Smooth muscle cell (in vitro differentiated cells): ENCODE results near the gene MACROD2. TPM values are rescaled to one million over a fixed set of nuclear protein-coding genes. Genes with fewer than 3 reads are reported as not detected.

Experiments
- DNase-seq: peaks from one replicate; lab custom pipeline; 2025; ENCODE audit not compliant: unreplicated experiment; lab: John Stamatoyannopoulos, UW
- H2AFZ ChIP-seq: fragments of 200-600 bp; sonication (generic); 2 replicates; pipeline ENCODE4 v1.6.0; 2016; ENCODE audit warnings: antibody characterized with exemption, low read depth, mild to moderate bottlenecking
- H3F3A ChIP-seq: fragments of 200-600 bp; sonication (generic); 2 replicates; pipeline ENCODE4 v1.6.0; 2017; ENCODE audit warnings: antibody characterized with exemption, low read depth
- H3K27ac ChIP-seq: fragments of 200-600 bp; sonication (generic); 2 replicates; pipeline ENCODE4 v1.5.1; 2016; ENCODE audit warnings: low read depth, mild to moderate bottlenecking
- H3K27me3 ChIP-seq: fragments of 200-600 bp; sonication (generic); 2 replicates; pipeline ENCODE4 v1.6.1; 2016; ENCODE audit warnings: low read depth, mild to moderate bottlenecking
- H3K36me3 ChIP-seq: fragments of 200-600 bp; sonication (generic); 2 replicates; pipeline ENCODE4 v1.5.1; 2016; ENCODE audit warnings: low read depth
- H3K4me1 ChIP-seq: fragments of 200-600 bp; sonication (generic); 2 replicates; pipeline ENCODE4 v1.5.1; 2016; ENCODE audit warnings: low read depth
- H3K4me2 ChIP-seq: fragments of 200-600 bp; sonication (generic); 2 replicates; pipeline ENCODE4 v1.6.0; 2016; ENCODE audit warnings: mild to moderate bottlenecking
- H3K4me3 ChIP-seq: fragments of 200-600 bp; sonication (generic); 2 replicates; pipeline ENCODE4 v1.5.1; 2016; ENCODE audit warnings: mild to moderate bottlenecking
- H3K79me2 ChIP-seq: fragments of 200-600 bp; sonication (generic); 2 replicates; pipeline ENCODE4 v1.6.0; 2016; ENCODE audit warnings: low read depth, mild to moderate bottlenecking
- H3K9ac ChIP-seq: fragments of 200-600 bp; sonication (generic); 2 replicates; pipeline ENCODE4 v1.6.0; 2016; ENCODE audit warnings: low read depth
- H3K9me3 ChIP-seq: fragments of 200-600 bp; sonication (generic); replicated peaks from 2 replicates; pipeline ENCODE4 v1.5.1; 2016; ENCODE audit warnings: low read depth
- H4K20me1 ChIP-seq: fragments of 200-600 bp; sonication (generic); 2 replicates; pipeline ENCODE4 v1.6.0; 2016; ENCODE audit warnings: low read depth
- CTCF ChIP-seq: fragments of 200-600 bp; sonication (generic); IDR thresholded peaks from 2 replicates; pipeline ENCODE4 v1.5.1; 2017; ENCODE audit warnings: borderline replicate concordance, mild to moderate bottlenecking, antibody characterized with exemption; ENCODE audit not compliant: insufficient read depth, poor library complexity, severe bottlenecking
- WGBS: methylation state at CpG from one replicate; pipeline ENCODE4 v1.1.7; 2016; ENCODE audit warnings: low lambda C conversion rate; 5-methylcytosine and 5-hydroxymethylcytosine counted together
- polyA plus RNA-seq: library from polyadenylated mRNA; unstranded; fragments of >200 nt; fragmentation: Nextera tagmentation; extraction: Ambion mirVana; gene quantifications from 2 replicates; pipeline ENCODE4 v1.2.1, GENCODE V29; 2016
- total RNA-seq: library from RNA; depleted of rRNA; stranded (reverse); fragments of >200 nt; gene quantifications from 2 replicates; pipeline ENCODE4 v1.2.3, GENCODE V29; 2014

The MACROD2 gene
- total and polyA plus RNA-seq, 2 experiments from 2014 or later: 0.04 to 0.32 TPM

- Histone ChIP-seq H2AFZ (no peak overlapping the region), H3K27me3 (no peaks in the 10 kb centered on the region), H3K79me2 (no peaks in the 10 kb centered on the region), H3K4me1 (no peaks in the 10 kb centered on the region), H3K36me3 (no peaks in the 10 kb centered on the region), H4K20me1 (no peaks in the 10 kb centered on the region), H3K9me3 (no peaks in the 10 kb centered on the region), H3F3A (no peaks in the 10 kb centered on the region), H3K9ac (no peak overlapping the region), H3K27ac (peak overlapping the region; percentile 28), H3K4me3 (no peak overlapping the region), H3K4me2 (no peak overlapping the region)
- no peak for TF ChIP-seq CTCF
- WGBS: 36% methylated on average over 2 of the region's 2 CpGs
- DNase-seq: no peak
Observed at GRCh38 chr20:14775778-14776177, 780.5 kb downstream of the MACROD2 start.

- H3K9me3 ChIP-seq: no peaks in the 10 kb centered on the region
- no peaks in the 10 kb centered on the region for H3K36me3 ChIP-seq
- H3K9ac ChIP-seq: no peak overlapping the region
- H3K27ac ChIP-seq: peak overlapping the region; percentile 15
- WGBS: 60% methylated on average over 3 of the region's 3 CpGs
- H3K4me3 ChIP-seq: no peak overlapping the region
- H3K79me2 ChIP-seq: no peaks in the 10 kb centered on the region
- no peaks in the 10 kb centered on the region for H3K27me3 ChIP-seq
- TF ChIP-seq CTCF: no peak
- no peak for DNase-seq
- H3F3A ChIP-seq: no peaks in the 10 kb centered on the region
- no peaks in the 10 kb centered on the region for H3K4me1 ChIP-seq
- H2AFZ ChIP-seq: peak overlapping the region; percentile 13
- no peak overlapping the region for H3K4me2 ChIP-seq
- no peaks in the 10 kb centered on the region for H4K20me1 ChIP-seq
Observed at GRCh38 chr20:14777591-14777990, 782.3 kb downstream of the MACROD2 start.

GRCh38 chr20:14778096-14778495, 782.8 kb downstream of the MACROD2 start:
- Histone ChIP-seq H3K9me3 (no peaks in the 10 kb centered on the region), H3K4me1 (no peaks in the 10 kb centered on the region), H3K4me2 (no peak overlapping the region), H3K9ac (no peak overlapping the region), H3K79me2 (no peaks in the 10 kb centered on the region), H3K4me3 (no peak overlapping the region), H3K27me3 (no peaks in the 10 kb centered on the region), H3K27ac (no peak overlapping the region), H2AFZ (no peak overlapping the region), H3F3A (no peaks in the 10 kb centered on the region), H4K20me1 (no peaks in the 10 kb centered on the region), H3K36me3 (no peaks in the 10 kb centered on the region)
- no peak for TF ChIP-seq CTCF
- DNase-seq: no peak
- 60% methylated on average over 6 of the region's 6 CpGs for WGBS

- no peak overlapping the region for H3K27ac ChIP-seq
- WGBS: 96% methylated on average over 3 of the region's 3 CpGs
- H3K79me2 ChIP-seq: no peaks in the 10 kb centered on the region
- no peaks in the 10 kb centered on the region for H3K4me1 ChIP-seq
- no peaks in the 10 kb centered on the region for H4K20me1 ChIP-seq
- H3K4me3 ChIP-seq: no peak overlapping the region
- H3K4me2 ChIP-seq: no peak overlapping the region
- no peak for DNase-seq
- H3K36me3 ChIP-seq: no peaks in the 10 kb centered on the region
- no peak overlapping the region for H2AFZ ChIP-seq
- H3K9me3 ChIP-seq: no peaks in the 10 kb centered on the region
- H3K9ac ChIP-seq: no peak overlapping the region
- no peaks in the 10 kb centered on the region for H3K27me3 ChIP-seq
- H3F3A ChIP-seq: no peaks in the 10 kb centered on the region
- no peak for TF ChIP-seq CTCF
Observed at GRCh38 chr20:14778875-14779274, 783.6 kb downstream of the MACROD2 start.
